GM12878 (cell line): ENCODE measurements around the gene PRRG4. TPM values are rescaled to one million over a fixed set of nuclear protein-coding genes. Genes with fewer than 3 reads are reported as not detected.

ENCODE experiments used
- ATAC-seq: fragments of 200-7000 bp; cut with Tn5 transposase; 3 replicates; pipeline ENCODE4 v1.9.1; 2020; ENCODE audit warnings: mild to moderate bottlenecking, moderate library complexity
- BruUV-seq: library from RNA; stranded (reverse); fragments of 400-500 nt; replicated peaks from 2 replicates; lab custom pipeline; 2021; lab: Mats Ljungman, UMichigan
- CTCF ChIA-PET: fragments of 300-600 bp; sonication (Branson Sonifier 250); formaldehyde crosslinking; extraction: SDS; loops from one replicate; lab custom pipeline; 2021; ENCODE audit warnings: inconsistent platforms; lab: Yijun Ruan, JAX
- POLR2A ChIA-PET: fragments of 350-600 bp; formaldehyde crosslinking; extraction: SDS; loops from one replicate; lab custom pipeline; 2021; ENCODE audit warnings: inconsistent platforms; lab: Charles Lee
- RAD21 ChIA-PET: fragments of 300-600 bp; sonication (Branson Sonifier 250); formaldehyde crosslinking; loops from one replicate; lab custom pipeline; 2023; ENCODE audit warnings: antibody characterized with exemption; ENCODE audit not compliant: unreplicated experiment; lab: Charles Lee
- SMC1A ChIA-PET: fragments of 300-600 bp; sonication (Branson Sonifier 250); formaldehyde crosslinking; loops from one replicate; lab custom pipeline; 2023; ENCODE audit not compliant: unreplicated experiment, uncharacterized antibody; lab: Charles Lee
- DNase-seq: peaks from one replicate; pipeline ENCODE4 v3.0.0-alpha.2; 2011; ENCODE audit warnings: low read depth, low spot score
- FAIRE-seq: peaks from 3 replicates; lab custom pipeline; 2011; peaks lifted over from hg19 to GRCh38; lab: Jason Lieb, UNC
- H2AFZ ChIP-seq: 2 replicates; pipeline ENCODE4 v1.6.0; 2011; ENCODE audit warnings: low read depth, low read length, control low read depth; ENCODE audit not compliant: control insufficient read depth
- H3K27ac ChIP-seq: 2 replicates; pipeline ENCODE4 v1.5.1; 2011; ENCODE audit warnings: control low read depth; ENCODE audit not compliant: control insufficient read depth, insufficient read depth
- H3K27me3 ChIP-seq, 2 experiments: replicated peaks in 1 of 2; 2 replicates each; pipeline versions ENCODE4 v1.6.0 to v1.6.1; 2011; ENCODE audit warnings: low read length in 1 of 2; ENCODE audit not compliant: control insufficient read depth in 2 of 2, insufficient read depth in 2 of 2
- H3K36me3 ChIP-seq, 2 experiments: 2 replicates each; pipeline ENCODE4 v1.5.1; 2011; ENCODE audit warnings: low read length in 1 of 2; ENCODE audit not compliant: control insufficient read depth in 2 of 2, insufficient read depth in 2 of 2
- H3K4me1 ChIP-seq: 2 replicates; pipeline ENCODE4 v1.6.1; 2011; ENCODE audit warnings: mild to moderate bottlenecking, low read length, moderate library complexity, mixed read lengths; ENCODE audit not compliant: control insufficient read depth, insufficient read depth
- H3K4me2 ChIP-seq: 2 replicates; pipeline ENCODE4 v1.6.0; 2011; ENCODE audit warnings: control low read depth; ENCODE audit not compliant: control insufficient read depth, insufficient read depth
- H3K4me3 ChIP-seq: fragments of 200-600 bp; sonication (generic); 2 replicates; pipeline ENCODE4 v1.5.1; 2016
- H3K79me2 ChIP-seq: 2 replicates; pipeline ENCODE4 v1.6.0; 2011; ENCODE audit warnings: low read length; ENCODE audit not compliant: control insufficient read depth, insufficient read depth
- H3K9ac ChIP-seq: 2 replicates; pipeline ENCODE4 v1.8.0; 2011; ENCODE audit warnings: low read length, control low read depth, mixed read lengths; ENCODE audit not compliant: control insufficient read depth, insufficient read depth
- H3K9me3 ChIP-seq: replicated peaks from 3 replicates; pipeline ENCODE4 v1.5.1; 2011; ENCODE audit warnings: mild to moderate bottlenecking, low read length; ENCODE audit not compliant: control insufficient read depth, insufficient read depth
- H4K20me1 ChIP-seq: 2 replicates; pipeline ENCODE4 v1.6.0; 2011; ENCODE audit not compliant: control insufficient read depth, insufficient read depth
- ASH2L ChIP-seq: fragments of 300-600, 200-600 bp; sonication (generic); IDR thresholded peaks from 2 replicates; pipeline ENCODE4 v1.6.1; 2017; ENCODE audit warnings: low read depth, mild to moderate bottlenecking, borderline replicate concordance
- ATF2 ChIP-seq: IDR thresholded peaks from 2 replicates; pipeline ENCODE4 v1.6.1; 2012; ENCODE audit warnings: low read length, inconsistent platforms
- CBFB ChIP-seq: IDR thresholded peaks from 2 replicates; pipeline ENCODE4 v1.6.1; 2016; ENCODE audit warnings: antibody characterized with exemption, low read depth
- CBX5 ChIP-seq: sonication (generic); IDR thresholded peaks from 2 replicates; pipeline ENCODE4 v1.6.1; 2016; ENCODE audit warnings: low read depth, moderate library complexity, mild to moderate bottlenecking, inconsistent platforms
- CUX1 ChIP-seq: IDR thresholded peaks from 2 replicates; pipeline ENCODE4 v1.6.1; 2012; ENCODE audit warnings: improper control_type of control experiment, low read depth, low read length; ENCODE audit not compliant: insufficient replicate concordance
- E2F4 ChIP-seq: IDR thresholded peaks from 2 replicates; pipeline ENCODE4 v1.6.1; 2012; ENCODE audit warnings: low read depth, low read length, improper control_type of control experiment
- FOS ChIP-seq: IDR thresholded peaks from 3 replicates; pipeline ENCODE4 v1.6.1; 2011; ENCODE audit warnings: borderline replicate concordance; ENCODE audit not compliant: insufficient read length; ENCODE audit errors: extremely low read depth
- IKZF1 ChIP-seq: fragments of 450-650 bp; conservative IDR thresholded peaks from 2 replicates; pipeline ENCODE4 v1.6.1; 2017; ENCODE audit warnings: antibody characterized with exemption, mild to moderate bottlenecking
- MEF2A ChIP-seq: IDR thresholded peaks from 2 replicates; pipeline ENCODE4 v1.6.1; 2011; ENCODE audit warnings: low read depth, mild to moderate bottlenecking, low read length, moderate library complexity; ENCODE audit not compliant: insufficient read depth
- MTA2 ChIP-seq: fragments of 450-650 bp; IDR thresholded peaks from 2 replicates; pipeline ENCODE4 v1.6.1; 2016; ENCODE audit warnings: low read depth, mild to moderate bottlenecking, moderate library complexity
- MTA3 ChIP-seq: IDR thresholded peaks from 2 replicates; pipeline ENCODE4 v1.6.1; 2012; ENCODE audit warnings: low read length, inconsistent platforms, borderline replicate concordance
- NBN ChIP-seq: fragments of 450-650 bp; IDR thresholded peaks from 2 replicates; pipeline ENCODE4 v1.6.1; 2016
- NFIC ChIP-seq: IDR thresholded peaks from 2 replicates; pipeline ENCODE4 v1.6.1; 2012; ENCODE audit warnings: low read depth, mild to moderate bottlenecking, inconsistent platforms, low read length, moderate library complexity
- PKNOX1 ChIP-seq: fragments of 450-650 bp; IDR thresholded peaks from 2 replicates; pipeline ENCODE4 v1.6.1; 2016; ENCODE audit warnings: mild to moderate bottlenecking
- POLR2AphosphoS2 ChIP-seq: IDR thresholded peaks from 2 replicates; pipeline ENCODE4 v1.6.1; 2011; ENCODE audit warnings: low read depth, mild to moderate bottlenecking, low read length, improper control_type of control experiment, moderate library complexity
- SMAD1 ChIP-seq: fragments of 450-650 bp; IDR thresholded peaks from 2 replicates; pipeline ENCODE4 v1.6.1; 2018; ENCODE audit warnings: mild to moderate bottlenecking, low read depth; ENCODE audit not compliant: partially characterized antibody
- SRF ChIP-seq, 2 experiments: IDR thresholded peaks; 2 replicates each; pipeline ENCODE4 v1.6.1; 2011; ENCODE audit warnings: low read depth in 2 of 2, low read length in 2 of 2, mild to moderate bottlenecking in 1 of 2, moderate library complexity in 1 of 2
- in situ Hi-C: fragments of 300-500 bp; cut with MboI; formaldehyde crosslinking; loops from 9 replicates; pipeline ENCODE4 v1.14.3; 2018; ENCODE audit warnings: mixed read lengths
- intact Hi-C: fragments of 100-400 bp; cut with micrococcal nuclease; formaldehyde crosslinking; loops from one replicate; pipeline ENCODE4 v1.14.2; 2022; ENCODE audit not compliant: unreplicated experiment
- polyA plus RNA-seq, 11 experiments: library from polyadenylated mRNA; depleted of rRNA in 4 of 11; unstranded in 6 of 11; stranded (reverse) in 5 of 11; fragments of >200 nt; fragmentation: Nextera tagmentation in 4 of 11; fragmentation: Illumina TruSeq in 1 of 11; extraction: Ambion mirVana in 4 of 11; extraction: Trizol in 1 of 11; gene quantifications; 1 replicate in 1 of 11; 2 replicates in 10 of 11; pipeline versions ENCODE4 v1.2.1 to v1.2.3, GENCODE V29; 2011 to 2016; ENCODE audit warnings: inconsistent platforms in 2 of 11, missing spikeins in 2 of 11, low read depth in 1 of 11
- total RNA-seq, 4 experiments: library from RNA; depleted of rRNA in 3 of 4; stranded (reverse); fragments of >200 nt in 3 of 4; fragmentation: Illumina TruSeq in 1 of 4; extraction: Trizol in 1 of 4; gene quantifications; 2 replicates each; pipeline versions ENCODE4 v1.2.1 to v1.2.3, GENCODE V29; 2013 to 2021

The PRRG4 gene
- total and polyA plus RNA-seq, 10 of the 15 experiments (the other 5 are each of a cell fraction or from before 2014, with no cell fraction given), result 0.55 to 4.9 (median 1.9) TPM

GRCh38 chr11:32864555-32864954 lies 34.8 kb downstream of the PRRG4 start:
- FAIRE-seq (no peak), ATAC-seq (no peak), DNase-seq (no peak)
- no peak overlapping the region for H2AFZ ChIP-seq
- no TSS peak for BruUV-seq
- H3K27ac ChIP-seq, result no peak overlapping the region
- no peak overlapping the region for H3K4me3 ChIP-seq
- no peak overlapping the region for H3K9ac ChIP-seq
- no peaks in the 10 kb centered on the region for H4K20me1 ChIP-seq
- POLR2A ChIA-PET, result interaction anchor here (0.7 kb wide), 1 partner anchor 391 kb away, joined by 4 read pairs; no protein-coding TSS in a partner anchor
- intact Hi-C loops, result no loop called here
- RAD21 ChIA-PET, result no interaction called here
- SMC1A ChIA-PET, result interaction anchor here (0.6 to 2.1 kb wide), 4 partner anchors 32 to 740 kb away, joined by 3 to 6 read pairs (median 4); no protein-coding TSS in a partner anchor
- no peak overlapping the region for H3K4me2 ChIP-seq
- no peaks in the 10 kb centered on the region for H3K79me2 ChIP-seq
- in situ Hi-C loops, result no loop called here
- H3K4me1 ChIP-seq, result no peaks in the 10 kb centered on the region
- H3K9me3 ChIP-seq, result no peaks in the 10 kb centered on the region
- CTCF ChIA-PET, result interaction anchor here (0.8 kb wide), 1 partner anchor 55 kb away, joined by 3 read pairs; no protein-coding TSS in a partner anchor
- H3K27me3 ChIP-seq, result no peaks in the 10 kb centered on the region
- no peaks in the 10 kb centered on the region for H3K36me3 ChIP-seq
- no peak for TF ChIP-seq SMAD1
- no peak for TF ChIP-seq MTA3
- no peak for TF ChIP-seq SRF (IDR thresholded peaks at IDR 0.05; ENCODE audit: low read depth in 2 of 2, low read length in 2 of 2)
- TF ChIP-seq CBFB, result no peak
- TF ChIP-seq MEF2A, result no peak
- TF ChIP-seq POLR2AphosphoS2, result no peak
- no peak for TF ChIP-seq PKNOX1
- TF ChIP-seq FOS, result no peak
- TF ChIP-seq ASH2L, result no peak
- TF ChIP-seq NBN, result no peak
- no peak for TF ChIP-seq CBX5
- no peak for TF ChIP-seq IKZF1
- no peak for TF ChIP-seq NFIC
- no peak for TF ChIP-seq CUX1
- TF ChIP-seq MTA2, result no peak
- TF ChIP-seq E2F4, result no peak
- no peak for TF ChIP-seq ATF2
